AML-193 (cell line): ENCODE measurements around the gene SMIM17.
"Not testable (repeated sequence)": the region's sequence is repeated elsewhere in the genome, so short reads cannot be mapped to it uniquely, and the experiment has no call there.

Experiments
- DNase-seq, 2 experiments: peaks; one replicate each; lab custom pipeline; 2025; lab: John Stamatoyannopoulos, UW

The SMIM17 gene

DNA sequence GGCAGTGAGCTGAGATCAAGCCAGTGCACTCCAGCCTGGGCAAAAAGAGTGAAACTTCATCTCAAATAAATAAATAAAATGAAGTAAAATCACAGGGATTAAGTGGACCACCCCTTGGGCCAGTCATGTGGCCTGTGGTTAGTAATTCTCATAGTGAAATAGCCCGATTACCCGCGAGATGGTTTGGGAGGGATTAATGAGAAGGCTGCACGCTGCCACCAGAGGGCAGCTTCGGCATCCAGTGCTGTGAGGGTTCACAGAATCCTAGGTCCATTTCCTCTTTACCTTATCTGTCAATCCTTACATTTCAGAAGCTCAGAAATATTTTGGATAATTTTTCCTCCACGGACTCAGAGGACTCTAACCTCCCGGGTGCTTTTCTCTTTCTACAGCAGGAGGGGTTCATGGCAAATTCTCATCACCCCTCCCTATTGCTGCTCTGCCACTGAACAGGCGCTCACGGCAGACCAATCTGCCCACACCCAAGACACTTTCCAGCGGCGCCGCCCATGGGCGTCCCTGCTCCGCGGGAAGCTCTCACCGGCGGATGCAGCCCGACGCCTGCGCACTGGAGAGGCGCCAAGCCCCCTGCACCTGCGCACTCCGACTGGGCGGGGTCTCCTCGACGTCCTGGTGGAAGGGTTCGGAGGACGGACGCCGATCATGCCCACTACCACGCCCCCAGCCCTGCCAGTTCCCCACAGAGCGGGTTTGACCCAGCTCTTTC lies 17.6 kb downstream of the SMIM17 start:
- no peak for DNase-seq

DNA sequence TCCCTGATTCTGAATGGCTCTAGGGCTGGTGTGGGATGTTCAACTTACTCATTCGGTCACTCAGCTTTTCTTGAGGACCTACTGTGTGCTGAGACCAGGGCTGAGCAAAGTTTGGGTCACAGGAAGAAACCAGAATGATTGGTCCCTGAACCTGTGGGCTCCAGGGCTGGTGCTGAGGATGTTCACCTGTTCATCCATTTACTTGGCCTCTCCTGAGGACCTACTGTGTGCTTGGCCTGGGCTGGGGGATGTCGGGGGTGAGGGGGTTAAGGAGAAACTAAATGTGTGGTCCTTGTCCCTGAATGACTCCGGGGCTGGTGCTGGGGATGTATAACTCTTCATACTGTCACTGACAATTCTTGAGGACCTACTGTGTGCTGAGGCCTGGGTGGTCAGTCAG lies 18.3 kb downstream of the SMIM17 start:
- no peak for DNase-seq

DNA sequence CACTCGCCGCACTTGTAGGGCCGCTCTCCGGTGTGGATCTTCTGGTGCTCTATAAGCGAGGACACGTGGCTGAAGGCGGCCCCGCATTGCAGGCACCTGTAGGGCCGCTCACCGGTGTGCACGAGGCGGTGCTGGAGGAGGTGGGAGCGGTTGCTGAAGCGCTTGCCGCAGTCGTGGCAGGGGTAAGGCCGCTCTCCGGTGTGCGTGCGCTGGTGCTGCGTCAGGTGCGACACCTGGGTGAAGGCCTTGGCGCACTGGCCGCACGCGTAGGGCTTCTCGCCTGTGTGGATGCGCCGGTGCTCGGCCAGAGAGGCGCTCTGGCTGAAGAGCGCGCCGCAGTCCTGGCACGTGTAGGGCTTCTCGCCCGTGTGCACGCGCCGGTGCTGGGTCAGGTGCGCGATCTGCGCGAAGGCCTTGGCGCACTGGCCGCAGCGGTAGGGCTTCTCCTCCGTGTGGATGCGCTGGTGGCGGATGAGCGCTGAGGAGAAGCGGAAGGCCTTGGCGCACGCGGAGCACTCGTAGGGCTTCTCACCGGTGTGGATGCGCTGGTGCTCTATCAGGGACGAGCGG lies 21.1 kb downstream of the SMIM17 start:
- DNase-seq = no peak

DNA sequence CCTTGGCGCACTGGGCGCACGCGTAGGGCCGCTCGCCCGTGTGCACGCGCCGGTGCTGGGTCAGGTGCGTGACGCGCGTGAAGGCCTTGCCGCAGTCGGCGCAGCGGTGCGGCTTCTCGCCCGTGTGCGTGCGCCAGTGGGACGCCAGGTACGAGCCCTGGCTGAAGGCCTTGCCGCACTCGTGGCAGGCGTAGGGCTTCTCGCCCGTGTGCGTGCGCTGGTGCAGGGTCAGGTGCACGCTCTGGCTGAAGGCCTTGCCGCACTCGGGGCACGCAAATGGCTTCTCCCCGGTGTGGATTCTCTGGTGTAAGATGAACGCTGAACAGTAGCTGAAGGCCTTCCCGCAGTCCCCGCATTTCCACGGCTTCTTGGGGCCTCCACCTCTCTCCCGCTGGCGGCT lies 21.6 kb downstream of the SMIM17 start:
- no peak for DNase-seq

DNA sequence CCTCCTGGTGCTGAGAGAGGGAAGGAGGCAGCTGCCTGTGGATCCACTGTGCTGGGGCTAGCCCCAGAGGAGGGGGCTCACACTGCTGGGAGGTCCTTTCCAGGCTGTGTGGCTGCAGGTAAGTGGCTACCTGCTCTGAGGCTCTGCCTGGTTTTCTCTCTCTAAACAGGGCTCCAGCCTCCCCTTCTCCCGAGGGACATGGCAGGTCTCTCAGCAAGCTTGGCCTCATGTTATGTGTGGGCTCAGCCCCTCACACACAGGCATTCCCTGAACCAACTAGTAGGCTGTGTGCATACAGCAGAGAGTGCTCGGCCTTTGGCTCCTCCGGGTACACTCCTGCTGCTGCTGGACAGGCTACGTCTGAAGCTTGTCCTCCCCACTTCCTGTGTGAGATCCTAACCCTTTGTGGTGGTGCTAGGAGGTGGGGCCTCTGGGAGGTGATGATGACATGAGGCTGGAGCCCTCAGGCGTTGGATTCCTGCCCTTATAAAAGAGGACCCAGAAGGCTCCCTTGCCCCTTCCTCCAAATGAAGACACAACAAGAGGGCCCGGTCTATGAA lies 24.4 kb downstream of the SMIM17 start:
- no peak for DNase-seq

DNA sequence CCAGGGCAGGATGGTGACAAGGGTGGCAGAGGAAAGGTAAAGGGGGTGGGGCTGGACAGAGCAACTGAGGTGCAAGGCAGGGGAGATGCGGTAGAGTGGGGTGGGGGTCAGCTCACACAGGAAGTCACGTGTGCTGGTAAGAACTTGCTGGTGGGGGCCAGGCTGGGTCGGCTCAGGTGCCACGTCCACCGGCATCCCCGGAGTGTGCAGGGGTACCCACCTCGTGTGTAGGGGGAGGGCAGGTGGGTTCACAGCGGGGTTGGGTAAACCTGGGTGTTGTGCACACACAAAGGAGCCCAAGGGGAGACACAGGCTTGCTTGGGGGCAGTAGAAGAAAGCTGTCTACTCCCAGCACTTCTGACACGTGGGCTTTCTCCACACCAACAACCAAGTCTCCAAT lies 25.7 kb downstream of the SMIM17 start:
- DNase-seq = no peak

DNA sequence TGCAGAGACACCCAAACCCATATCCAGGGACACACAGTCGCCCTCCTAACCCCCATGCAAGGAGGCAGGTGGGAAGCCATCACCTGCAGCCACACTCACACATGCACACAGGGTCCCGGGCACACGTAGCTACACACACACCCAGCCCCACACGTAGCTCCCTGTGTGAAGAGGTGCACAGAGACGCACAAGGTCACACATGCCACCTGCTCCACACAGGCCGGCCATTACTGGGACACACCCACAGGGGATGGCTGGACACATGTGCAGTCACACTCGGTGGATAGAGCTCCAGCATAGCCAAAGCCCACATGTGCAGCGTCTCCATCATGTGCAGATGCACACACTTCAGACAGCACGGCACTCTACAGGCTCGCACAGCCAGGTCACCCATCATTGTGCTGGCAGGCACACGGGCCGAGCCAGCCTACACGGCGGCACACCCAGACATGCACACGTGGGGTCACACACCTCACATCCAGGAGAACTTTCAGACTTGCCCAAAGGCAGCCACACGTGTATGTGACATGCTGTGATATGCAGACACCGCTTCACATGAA lies 27.5 kb downstream of the SMIM17 start:
- DNase-seq = no peak

DNA sequence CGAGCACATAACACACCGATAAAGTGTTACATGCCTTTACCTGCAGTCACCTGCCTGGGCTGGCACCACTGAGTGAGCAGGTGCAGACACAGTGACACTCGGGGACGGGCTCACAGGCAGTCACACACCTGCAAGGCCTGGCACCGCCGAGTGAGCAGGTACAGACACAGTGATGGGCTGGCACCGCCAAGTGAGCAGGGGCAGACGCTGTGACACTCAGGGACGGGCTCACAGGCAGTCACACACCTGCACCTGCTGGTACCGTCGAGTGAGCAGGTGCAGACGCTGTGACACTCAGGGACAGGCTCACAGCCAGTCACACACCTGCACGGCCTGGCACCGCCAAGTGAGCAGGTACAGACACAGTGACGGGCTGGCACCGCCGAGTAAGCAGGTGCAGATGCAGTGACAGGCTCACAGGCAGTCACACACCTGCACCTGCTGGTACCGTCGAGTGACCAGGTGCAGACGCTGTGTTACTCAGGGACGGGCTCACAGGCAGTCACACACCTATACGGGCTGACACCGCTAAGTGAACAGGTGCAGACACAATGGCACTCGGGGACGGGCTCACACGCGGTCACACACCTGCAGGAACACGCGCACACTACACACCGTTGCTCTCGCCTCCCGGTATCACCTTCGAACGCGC lies 28.1 kb downstream of the SMIM17 start:
- DNase-seq = no peak

DNA sequence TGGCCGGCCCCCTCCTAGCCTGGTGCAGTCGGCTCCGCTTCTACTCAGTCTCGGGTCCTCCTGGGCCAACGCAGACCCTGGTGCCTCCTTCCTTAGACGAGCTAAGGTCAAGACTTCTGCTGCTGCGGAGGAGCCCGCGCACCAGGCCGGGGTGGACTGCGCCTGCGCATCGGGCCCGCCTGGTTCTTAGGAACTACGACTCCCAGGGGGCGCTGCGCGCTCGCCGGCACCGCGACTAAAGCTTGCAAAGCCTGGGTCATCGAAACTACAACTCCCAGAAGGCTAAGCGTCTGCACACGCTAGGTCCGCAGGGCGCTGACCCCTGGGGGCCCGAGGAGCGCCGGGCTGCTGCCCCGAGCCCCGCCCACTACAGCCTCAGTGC lies 28.6 kb downstream of the SMIM17 start, which contains the start of gene ZNF835:
Gene ZNF835, minus strand, starts transcription at position 145 of the 382 bp plus-strand sequence. CDS start 6,559 bp downstream, outside the sequence.
- no peak for DNase-seq

DNA sequence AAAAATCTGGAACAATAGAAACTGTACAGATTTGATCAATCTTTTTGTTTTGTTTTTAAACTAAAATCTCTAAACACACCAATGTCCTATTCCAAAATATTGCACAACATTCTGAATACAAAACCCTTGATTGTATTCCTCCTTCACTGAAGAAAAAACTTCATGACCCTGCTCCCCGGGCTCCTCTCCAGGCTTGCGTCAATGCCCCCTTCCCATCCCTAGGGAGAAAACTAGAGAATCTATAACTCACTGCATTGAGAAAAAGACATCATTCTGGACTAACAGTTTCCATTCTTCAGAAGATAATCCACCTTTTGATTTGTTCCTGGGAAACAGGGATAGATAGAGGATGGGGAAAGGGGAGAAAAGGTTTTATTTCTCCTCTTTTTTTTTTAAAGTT lies 29.7 kb downstream of the SMIM17 start:
- DNase-seq = not testable (repeated sequence)

DNA sequence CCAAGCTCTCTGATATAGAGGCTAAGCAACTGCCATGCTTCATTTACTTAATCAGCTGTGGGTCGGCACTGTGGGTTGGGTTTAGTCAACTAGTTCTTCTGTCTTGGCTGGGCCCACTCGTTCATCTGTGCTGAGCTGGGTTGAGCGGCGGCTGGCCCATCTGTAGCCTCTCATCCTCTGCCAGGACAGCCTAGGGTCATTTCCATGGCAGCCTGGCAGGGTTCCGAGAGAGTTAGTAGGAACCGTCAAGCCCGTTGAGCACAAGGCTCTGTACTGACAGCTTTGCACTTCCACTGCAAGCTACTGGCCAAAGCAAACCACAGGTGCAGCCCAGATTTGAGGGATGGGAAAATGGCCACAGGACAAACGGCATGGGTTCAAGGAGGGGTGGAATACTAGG lies 35.2 kb downstream of the SMIM17 start:
- DNase-seq = no peak

DNA sequence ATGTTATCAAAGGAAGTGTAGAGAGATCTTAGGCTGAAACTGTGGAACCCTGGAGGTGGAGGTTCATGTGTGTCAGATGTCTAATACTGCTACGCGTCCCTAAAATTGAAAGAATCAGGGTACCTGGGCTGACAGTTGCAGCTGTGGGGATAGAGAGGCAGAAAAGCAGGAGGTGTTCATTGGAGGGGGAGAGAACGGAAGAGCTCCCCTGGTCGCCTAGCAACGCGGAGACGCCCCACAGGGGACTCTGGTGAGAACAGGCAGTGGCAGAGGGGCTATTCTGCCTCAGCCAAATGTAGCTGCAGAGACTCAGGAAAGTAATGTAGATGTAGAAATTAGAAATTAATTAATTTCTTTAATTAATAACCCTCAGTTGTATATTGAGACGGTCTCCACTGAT lies 38.7 kb downstream of the SMIM17 start:
- no peak for DNase-seq

DNA sequence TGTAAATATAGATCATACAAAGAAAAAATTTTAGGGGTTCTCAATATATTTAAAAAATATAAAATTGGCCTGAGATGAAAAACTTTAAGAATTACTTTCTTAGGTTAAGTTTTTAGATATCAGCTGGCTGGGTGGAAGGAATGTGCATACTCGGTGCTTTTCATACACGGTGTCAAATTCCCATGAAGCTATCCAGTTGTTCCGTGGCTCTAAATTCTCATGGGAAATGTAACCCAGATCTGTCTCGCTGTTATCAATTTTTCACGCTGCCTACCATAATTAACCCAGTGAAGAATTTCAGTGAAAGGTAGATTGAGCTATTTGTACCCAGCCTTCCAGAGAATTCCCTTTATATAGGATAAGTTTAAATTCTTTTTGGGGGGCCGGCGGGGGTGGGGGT lies 40.2 kb downstream of the SMIM17 start:
- no peak for DNase-seq

DNA sequence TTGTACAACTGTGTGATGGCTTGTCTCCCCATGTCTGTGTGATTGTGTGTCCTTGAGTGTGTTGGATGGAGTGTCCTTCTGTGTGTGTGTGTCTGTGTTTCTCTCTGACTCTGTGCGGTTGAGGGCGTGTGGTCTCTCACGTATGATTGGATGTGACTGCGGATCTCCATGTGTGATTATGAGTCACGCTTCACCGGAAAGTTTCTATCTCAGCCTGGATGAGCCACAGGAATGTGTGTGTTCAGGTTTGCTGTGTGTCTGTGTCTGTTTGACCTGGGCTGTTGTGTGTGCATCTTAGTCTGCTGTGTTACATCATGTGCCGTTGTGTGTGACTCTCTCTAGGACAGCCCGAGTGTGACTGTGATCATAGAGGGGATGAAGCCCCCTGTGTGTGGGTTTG lies 44.1 kb downstream of the SMIM17 start:
- no peak for DNase-seq

DNA sequence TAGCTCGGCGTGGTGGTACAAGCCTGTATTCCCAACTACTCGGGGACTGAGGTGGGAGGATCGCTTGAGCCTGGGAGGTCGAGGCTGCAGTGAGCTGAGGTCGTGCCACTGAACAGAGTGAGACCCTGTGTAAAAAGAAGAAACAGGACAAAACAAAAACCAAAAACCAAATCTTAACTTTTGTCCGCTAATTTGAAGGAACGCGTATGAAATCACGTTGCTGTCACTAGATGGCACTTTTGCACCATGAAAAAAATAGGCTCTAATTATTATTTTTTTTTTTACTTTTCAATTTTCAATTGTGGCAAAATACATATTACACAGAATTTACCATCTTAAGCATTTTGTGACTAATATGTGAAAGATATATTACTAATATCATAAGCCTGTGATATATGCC lies 46.2 kb downstream of the SMIM17 start:
- no peak for DNase-seq

DNA sequence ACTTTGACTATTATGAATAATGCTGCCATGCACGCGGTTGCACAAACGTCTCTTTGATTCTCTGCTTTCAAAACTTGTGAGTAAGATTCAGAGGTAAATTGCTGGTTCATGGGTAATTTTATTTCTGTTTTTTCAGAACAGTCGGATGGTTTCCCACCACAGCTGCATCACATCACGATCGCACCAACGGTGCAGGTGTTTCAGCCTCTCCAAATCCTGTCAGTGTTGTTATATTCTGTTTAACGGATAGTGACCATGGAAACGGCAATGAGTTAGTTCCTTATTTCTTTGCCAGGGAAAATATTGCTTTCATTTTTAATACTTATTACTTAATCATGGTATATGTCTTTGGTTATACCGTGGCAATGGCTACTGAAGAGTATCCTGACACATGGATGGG lies 47.7 kb downstream of the SMIM17 start:
- no peak for DNase-seq

DNA sequence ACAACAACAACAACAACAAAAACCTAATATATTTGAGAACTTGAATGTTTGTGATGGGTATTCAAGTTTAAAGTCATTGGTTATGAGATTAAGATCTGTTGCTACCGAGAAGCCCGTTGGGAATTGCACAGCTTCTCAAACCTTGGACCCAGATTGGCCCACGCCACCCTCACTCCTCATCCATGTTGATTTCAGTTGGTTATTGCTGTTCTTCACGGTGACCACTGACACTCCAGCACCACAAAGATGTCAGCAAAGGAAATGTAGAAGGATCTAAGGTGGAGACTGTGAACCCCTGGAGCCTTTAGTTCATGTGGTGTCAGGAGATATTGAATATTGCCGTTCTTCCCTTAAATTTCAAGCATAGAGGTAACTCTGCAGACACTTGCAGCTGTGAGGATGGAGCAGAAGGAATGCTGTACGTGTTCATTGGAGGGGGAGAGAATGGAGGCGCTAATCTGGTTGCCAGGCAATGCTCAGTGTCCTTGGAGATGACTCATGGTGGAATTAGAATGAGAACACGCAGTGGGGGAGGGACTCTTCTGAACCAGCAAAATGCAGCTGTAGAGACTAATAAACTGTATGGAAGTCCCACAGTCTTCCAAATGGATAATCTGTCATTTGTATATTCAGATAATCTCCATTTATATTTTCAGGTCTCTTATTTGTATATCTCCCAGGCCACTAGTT lies 49.4 kb downstream of the SMIM17 start:
- no peak for DNase-seq

DNA sequence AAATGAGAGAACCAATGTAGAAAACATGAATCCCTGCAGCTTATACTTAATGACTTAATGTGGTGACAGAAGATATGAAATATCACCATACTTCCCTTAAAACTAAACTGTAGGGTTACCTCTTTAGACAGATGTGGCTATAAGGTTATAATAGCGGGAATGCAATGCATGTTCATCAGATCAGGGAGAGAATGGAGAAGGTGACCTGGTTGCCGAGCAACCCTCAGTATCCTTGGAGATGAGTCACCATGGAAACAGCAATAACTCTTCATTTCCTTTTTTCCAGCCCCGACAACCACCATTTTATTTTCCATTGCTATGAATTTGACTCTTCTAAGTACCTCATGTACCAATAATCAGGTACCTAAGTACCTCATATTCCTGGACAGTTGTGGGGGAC lies 56.6 kb downstream of the SMIM17 start:
- DNase-seq = no peak

DNA sequence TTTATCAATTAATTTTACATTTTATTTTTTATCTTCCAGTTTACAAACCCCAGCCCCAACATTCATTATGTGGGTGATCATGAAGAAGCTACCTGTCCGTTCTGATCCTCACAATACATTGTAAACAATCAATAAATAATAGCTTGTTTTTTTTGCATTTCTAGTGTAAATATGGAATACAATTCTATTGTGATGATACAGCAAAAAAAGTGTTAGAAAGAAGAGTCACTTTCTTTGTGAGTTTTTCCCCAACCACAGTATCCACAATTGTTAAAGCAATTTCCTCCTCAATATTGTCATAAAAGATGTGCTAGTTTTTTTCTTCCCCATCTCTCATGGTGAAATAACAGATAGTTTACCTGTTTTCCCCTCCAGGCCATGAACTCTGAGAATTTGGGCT lies 58.9 kb downstream of the SMIM17 start:
- DNase-seq = no peak

DNA sequence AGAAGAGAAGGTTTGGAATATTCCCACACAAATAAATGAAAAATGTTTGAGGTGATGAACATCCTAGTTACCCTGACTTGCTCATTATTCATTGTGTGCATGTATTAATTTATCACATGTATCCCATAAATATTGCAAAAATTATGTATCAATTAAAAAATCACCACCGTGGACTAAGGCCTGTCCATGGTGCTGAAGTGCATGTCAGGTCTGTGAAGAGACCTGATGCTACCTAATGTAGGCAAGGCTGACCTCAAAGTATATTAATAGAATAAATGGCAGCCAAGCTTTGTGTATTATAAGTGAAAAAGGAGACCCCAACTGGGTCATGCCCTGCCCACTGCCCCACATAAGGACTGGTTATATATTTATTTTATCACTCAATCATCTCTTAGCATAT lies 63.0 kb downstream of the SMIM17 start:
- no peak for DNase-seq
